Measurements from ENCODE around the gene RBFOX2. TPM values are rescaled to one million over a fixed set of nuclear protein-coding genes. Genes with fewer than 3 reads are reported as not detected.

RBFOX2 gene
- total and polyA plus RNA-seq, 2 of the 13 experiments (the other 11 are each of a cell fraction or from before 2014, with no cell fraction given) = 37.3 to 40.4 TPM

- TF ChIP-seq ZNF639 (CRISPR knock-in tag; conservative IDR thresholded peaks at IDR 0.05) (no peak), POLR2AphosphoS2 (IDR thresholded peaks at IDR 0.05; ENCODE audit: low read depth, low read length) (no peak), ZNF33B (CRISPR knock-in tag; IDR thresholded peaks at IDR 0.05) (no peak), SETDB1 (CRISPR knock-in tag; IDR thresholded peaks at IDR 0.05; ENCODE audit: borderline replicate concordance) (peak; percentile 25; the same call in 1 of the 2 replicates), PRPF4 (IDR thresholded peaks at IDR 0.05; ENCODE audit: low read depth, low read length, poor library complexity, severe bottlenecking) (no peak), SAFB2 (CRISPR knock-in tag; IDR thresholded peaks at IDR 0.05; ENCODE audit: borderline replicate concordance, low read depth) (no peak)
Observed at GRCh38 chr22:35712672-35713071, 316.0 kb downstream of the RBFOX2 start (continued).

DNA sequence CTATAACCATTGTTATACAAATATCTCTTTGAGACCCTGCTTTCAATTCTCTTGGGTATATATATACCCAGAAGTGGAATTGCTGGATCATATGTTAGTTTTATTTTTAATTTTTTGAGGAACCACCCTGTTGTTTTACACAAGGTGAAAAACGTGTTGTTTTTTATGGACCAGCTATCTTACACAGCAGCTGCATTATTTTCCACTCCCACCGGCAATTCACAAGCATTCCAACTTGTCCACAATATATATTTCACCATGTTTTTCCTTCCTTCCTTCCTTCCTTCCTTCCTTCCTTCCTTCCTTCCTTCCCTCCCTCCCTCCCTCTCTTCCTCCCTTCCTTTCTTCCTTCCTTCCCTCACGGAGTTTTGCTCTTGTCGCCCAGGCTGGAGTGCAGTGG lies 317.3 kb downstream of the RBFOX2 start:
- no TSS peak for BruUV-seq (replicated peaks)
- no peaks in the 10 kb centered on the region for H3K79me2 ChIP-seq (ENCODE audit: insufficient read depth, low read length)
- WGBS (ENCODE audit: low lambda C conversion rate) = 56% methylated on average over 4 of the region's 4 CpGs
- H3K36me3 ChIP-seq (replicated peaks in 1 of 2; ENCODE audit: control insufficient read depth in 1 of 2, insufficient read depth in 2 of 2, low read length in 2 of 2) = no peaks in the 10 kb centered on the region
- in situ Hi-C loops (cut with HindIII; ENCODE audit: extremely low pct_ligation_motif_present, low pct_unique_long_range_greater_than_20kb) (no loop called here), intact Hi-C loops (cut with micrococcal nuclease; ENCODE audit: unreplicated experiment) (no loop called here)
- TF ChIP-seq PLRG1 (conservative IDR thresholded peaks at IDR 0.05) (no peak), ZBTB33 (CRISPR knock-in tag; IDR thresholded peaks at IDR 0.05) (no peak), ZNF282 (IDR thresholded peaks at IDR 0.05; ENCODE audit: partially characterized antibody) (no peak), ZNF441 (CRISPR knock-in tag; IDR thresholded peaks at IDR 0.05; ENCODE audit: borderline replicate concordance) (no peak), DNMT3B (CRISPR knock-in tag; conservative IDR thresholded peaks at IDR 0.05) (no peak), FLYWCH1 (CRISPR knock-in tag; IDR thresholded peaks at IDR 0.05) (no peak), ZNF749 (CRISPR knock-in tag; IDR thresholded peaks at IDR 0.05; ENCODE audit: borderline replicate concordance) (no peak), IRF1 (CRISPR knock-in tag; IDR thresholded peaks at IDR 0.05; ENCODE audit: low read depth) (no peak), NKX3-1 (CRISPR knock-in tag; IDR thresholded peaks at IDR 0.05) (no peak), MEIS2 (CRISPR knock-in tag; IDR thresholded peaks at IDR 0.05) (no peak), ZFP36L2 (CRISPR knock-in tag; IDR thresholded peaks at IDR 0.05) (no peak)
- TF ChIP-seq, protein P1, sequence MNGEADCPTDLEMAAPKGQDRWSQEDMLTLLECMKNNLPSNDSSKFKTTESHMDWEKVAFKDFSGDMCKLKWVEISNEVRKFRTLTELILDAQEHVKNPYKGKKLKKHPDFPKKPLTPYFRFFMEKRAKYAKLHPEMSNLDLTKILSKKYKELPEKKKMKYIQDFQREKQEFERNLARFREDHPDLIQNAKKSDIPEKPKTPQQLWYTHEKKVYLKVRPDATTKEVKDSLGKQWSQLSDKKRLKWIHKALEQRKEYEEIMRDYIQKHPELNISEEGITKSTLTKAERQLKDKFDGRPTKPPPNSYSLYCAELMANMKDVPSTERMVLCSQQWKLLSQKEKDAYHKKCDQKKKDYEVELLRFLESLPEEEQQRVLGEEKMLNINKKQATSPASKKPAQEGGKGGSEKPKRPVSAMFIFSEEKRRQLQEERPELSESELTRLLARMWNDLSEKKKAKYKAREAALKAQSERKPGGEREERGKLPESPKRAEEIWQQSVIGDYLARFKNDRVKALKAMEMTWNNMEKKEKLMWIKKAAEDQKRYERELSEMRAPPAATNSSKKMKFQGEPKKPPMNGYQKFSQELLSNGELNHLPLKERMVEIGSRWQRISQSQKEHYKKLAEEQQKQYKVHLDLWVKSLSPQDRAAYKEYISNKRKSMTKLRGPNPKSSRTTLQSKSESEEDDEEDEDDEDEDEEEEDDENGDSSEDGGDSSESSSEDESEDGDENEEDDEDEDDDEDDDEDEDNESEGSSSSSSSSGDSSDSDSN (CRISPR knock-in tag; IDR thresholded peaks at IDR 0.05) = no peak
- TF ChIP-seq, protein P2, sequence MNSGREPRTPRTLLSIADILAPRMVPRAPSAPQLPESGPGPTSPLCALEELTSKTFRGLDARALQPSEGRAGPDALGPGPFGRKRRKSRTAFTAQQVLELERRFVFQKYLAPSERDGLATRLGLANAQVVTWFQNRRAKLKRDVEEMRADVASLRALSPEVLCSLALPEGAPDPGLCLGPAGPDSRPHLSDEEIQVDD (CRISPR knock-in tag; IDR thresholded peaks at IDR 0.05; ENCODE audit: borderline replicate concordance) = no peak
- H3K27ac ChIP-seq (ENCODE audit: extremely low read length, insufficient read depth, low read length) = no peak overlapping the region
- H3K9me3 ChIP-seq (ENCODE audit: low read length) = no peaks in the 10 kb centered on the region; the same call in 1 of the 2 replicates
- no peak for ATAC-seq
- H3K27me3 ChIP-seq (ENCODE audit: control insufficient read depth in 1 of 2, insufficient read depth in 2 of 2, low read length in 2 of 2) = no peaks in the 10 kb centered on the region
- ChIA-PET CTCF (ENCODE audit: low intra/inter-chr PET ratio, low total read pairs) (no interaction called here), POLR2A (no interaction called here)
- DNase-seq (ENCODE audit: low spot score) = no peak
- H3K4me1 ChIP-seq (ENCODE audit: insufficient read depth, low read length) = peaks cover 29% of the 10 kb centered on the region
- no peak overlapping the region for H2AFZ ChIP-seq (ENCODE audit: low read length)
- H3K4me2 ChIP-seq (ENCODE audit: low read depth, low read length) = no peak overlapping the region
- H4K20me1 ChIP-seq (ENCODE audit: insufficient read depth, low read length) = no peaks in the 10 kb centered on the region
- no peak for FAIRE-seq
- no peak overlapping the region for H3K4me3 ChIP-seq (replicated peaks in 1 of 3; ENCODE audit: insufficient read depth in 1 of 3, low read depth in 2 of 3, low read length in 3 of 3)
- H3K9ac ChIP-seq (ENCODE audit: insufficient read depth, low read depth, low read length) = no peak overlapping the region
